NCI-H2029 (cell line): Measurements from ENCODE around the gene VWA7.

Experiments
- DNase-seq: peaks from one replicate; lab custom pipeline; 2025; lab: John Stamatoyannopoulos, UW

VWA7 gene

GRCh38 chr6:31752739-31753319 lies 24.3 kb downstream of the VWA7 start:
- no peak for DNase-seq

DNA sequence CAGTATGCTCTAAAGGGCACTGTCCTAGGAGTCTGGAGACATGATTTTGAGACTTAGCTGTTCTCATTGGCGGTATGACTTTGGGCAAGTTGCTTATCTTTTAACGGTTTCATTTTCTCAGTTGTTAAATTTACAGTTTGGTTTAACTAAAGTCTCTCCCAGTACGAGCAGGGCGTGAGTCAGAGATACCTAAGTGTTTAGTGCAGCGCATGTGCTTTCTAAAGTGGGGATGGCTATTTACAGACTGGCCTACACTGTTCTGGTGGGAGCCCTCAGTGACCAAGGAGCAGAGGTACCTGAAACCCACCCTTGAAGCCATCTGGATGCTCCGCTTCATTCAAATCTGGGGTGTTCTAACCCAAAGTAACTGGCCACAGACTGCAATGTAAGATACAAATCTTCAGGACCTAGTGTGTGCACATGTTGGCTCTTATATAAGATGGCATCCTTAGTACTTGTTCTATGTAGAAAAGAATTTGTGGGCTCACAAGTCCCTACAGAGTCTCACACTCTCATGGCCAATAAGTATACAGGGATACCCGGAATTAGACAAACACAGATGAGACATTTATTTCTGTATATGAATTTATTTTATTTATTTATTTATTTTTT lies 26.6 kb downstream of the VWA7 start:
- DNase-seq: no peak

GRCh38 chr6:31749301-31750036 lies 27.7 kb downstream of the VWA7 start:
- DNase-seq: peak; percentile 7

DNA sequence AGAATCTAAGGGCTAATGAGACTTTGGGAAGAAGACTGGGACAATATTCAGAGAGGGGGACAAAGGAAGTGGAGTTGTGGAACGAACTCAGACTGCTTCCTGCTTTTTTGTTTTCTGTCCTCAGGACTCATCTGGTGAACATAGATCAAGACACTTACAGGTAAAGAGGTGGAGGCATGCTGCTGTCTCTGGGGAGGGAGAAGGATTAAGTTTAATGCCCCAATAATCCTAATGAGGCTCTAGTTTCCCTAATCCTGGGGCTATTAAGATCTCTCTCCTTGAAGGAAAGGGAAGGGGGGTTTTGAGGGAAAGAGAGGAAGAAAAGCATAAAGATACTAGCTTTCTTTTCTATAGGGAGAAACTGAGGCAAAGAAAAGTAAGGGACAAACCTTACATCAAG lies 32.7 kb downstream of the VWA7 start:
- DNase-seq: no peak

- no peak for DNase-seq
These were observed 34.2 kb downstream of the VWA7 start for GRCh38 chr6:31742894-31743293.

DNA sequence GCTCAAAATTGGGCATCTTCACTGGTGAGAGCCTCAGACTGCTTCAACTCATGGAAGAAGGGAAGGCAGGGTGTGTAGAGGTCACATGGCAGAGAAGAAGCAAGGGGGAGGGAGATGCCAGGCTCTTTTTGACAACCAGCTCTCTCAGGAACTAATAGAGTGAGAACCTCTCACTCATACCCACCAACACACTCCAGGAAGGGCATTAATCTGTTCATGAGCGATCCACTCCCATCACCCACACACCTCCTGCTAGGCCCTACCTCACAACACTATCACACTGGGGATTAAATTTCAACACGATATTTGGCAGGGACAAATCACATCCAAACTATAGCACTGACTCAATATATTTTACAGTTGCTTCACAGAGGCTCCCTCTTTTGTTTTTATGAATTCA lies 35.3 kb downstream of the VWA7 start:
- DNase-seq: no peak

DNA sequence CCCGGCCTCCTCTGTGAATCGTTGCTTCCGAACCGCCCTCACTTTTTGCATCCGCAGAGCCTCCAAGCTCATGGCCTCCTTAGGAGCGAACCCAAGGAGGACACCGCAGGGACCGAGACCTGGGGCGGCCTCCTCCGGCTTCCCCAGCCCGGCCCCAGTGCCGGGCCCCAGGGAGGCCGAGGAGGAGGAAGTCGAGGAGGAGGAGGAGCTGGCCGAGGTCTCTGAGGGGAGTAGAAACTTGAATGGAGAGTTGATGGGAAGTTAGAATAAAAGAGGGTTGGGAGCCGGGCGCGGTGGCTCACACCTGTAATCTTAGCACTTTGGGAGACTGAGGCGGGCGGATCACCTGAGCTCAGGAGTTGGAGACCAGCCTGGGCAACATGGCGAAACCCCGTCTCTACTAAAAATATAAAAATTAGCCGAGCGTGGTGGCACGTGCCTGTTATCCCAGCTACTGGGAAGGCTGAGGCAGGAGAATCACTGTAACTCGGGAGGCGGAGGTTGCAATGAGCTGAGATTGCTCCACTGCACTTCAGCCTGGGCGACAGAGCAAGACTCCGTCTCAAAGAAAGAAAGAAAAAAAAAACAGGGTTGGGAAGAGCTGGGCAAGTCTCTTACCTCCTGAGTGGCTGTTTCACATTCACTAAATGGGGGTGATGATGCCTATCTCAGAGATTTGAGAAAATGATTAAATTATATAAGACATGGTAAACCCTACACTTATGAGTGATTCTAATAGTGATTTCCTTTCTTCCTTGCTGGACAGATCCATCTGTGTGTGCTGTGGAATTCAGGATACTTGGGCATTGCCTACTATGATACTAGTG lies 36.5 kb downstream of the VWA7 start:
- no peak for DNase-seq

- peak; percentile 99 for DNase-seq
These were observed 37.3 kb downstream of the VWA7 start, which contains the start of gene MSH5 for GRCh38 chr6:31739639-31740396. MSH5 (plus strand) TSS chr6:31740005; CDS start chr6:31740467, 462 bp downstream.

DNA sequence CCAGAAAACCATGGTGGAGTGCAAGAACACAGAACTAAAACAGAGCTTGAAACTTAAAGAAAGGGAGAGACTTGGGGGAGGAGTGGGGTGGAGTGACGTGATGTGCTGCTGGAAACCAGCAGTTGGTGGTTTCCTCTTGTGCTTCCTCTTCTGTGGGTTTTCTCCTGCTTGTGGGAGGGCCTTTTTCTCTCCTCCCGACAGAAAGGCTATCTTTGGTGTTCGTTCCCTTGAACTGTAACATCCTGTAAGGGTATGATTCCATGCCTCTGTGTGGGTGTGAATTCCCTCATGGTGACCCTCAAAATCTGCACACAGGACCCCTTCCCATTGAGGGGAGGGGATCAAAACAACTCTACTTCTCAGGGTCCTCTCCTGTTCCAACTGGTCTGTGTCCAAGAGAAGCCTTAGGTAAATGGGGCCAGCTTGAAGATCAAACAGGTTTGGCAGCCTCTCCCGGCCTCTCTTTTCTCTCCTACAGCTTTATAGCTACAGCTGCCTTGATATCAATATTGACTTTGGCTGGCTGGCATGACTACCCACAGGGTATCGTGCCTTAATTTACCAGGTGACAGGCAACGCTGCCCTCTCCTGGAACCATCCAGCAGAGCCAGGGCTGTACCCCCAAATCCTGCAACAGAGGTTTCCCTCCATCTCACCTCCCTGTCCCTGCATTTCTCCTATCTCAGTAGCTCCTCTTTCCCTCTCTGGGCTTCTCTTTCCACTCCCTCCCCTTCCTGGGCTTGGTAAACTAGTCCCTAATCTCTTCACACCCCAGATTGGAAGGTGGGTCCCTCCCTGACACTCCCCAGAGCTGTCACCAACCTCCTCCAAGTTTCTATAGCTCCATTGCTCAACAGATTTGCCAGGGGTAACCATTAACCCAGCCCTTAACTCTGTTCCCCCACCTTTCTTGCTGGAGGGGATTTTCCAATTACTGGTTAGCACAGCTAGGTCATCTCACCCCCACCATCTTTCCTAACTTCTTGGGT lies 38.8 kb downstream of the VWA7 start:
- DNase-seq: peak; percentile 96

DNA sequence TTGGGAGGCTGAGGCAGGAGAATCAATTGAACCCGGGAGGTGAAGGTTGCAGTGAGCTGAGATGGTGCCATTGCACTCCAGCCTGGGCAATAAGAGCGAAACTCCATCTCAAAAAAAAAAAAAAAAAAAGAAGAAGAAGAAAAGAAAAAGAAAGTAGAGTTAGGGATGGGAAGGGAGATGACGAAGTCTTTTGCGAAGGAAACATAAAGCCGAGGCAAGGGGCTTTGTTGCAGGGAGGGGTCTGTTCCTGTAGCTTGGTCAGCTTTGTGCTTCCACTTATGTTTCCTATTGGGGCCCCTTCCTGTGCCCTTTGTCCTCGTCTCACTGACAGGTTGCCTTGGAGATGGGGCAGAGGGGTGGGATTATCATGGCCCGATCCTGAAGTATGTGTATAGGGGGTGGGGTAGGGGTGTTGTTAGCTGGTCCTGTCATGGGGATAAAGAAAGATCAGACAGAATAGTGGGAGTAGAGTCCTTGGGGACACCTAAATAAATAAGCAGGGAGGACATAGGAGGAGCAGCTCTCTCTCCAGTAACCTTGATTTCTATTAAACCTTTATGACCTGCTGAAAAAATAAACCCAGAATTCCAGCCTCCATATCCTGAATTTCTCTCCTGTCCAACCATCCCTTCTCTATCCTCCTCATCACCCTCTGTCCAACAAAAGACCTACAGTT lies 39.7 kb downstream of the VWA7 start:
- peak; percentile 51 for DNase-seq

GRCh38 chr6:31736768-31737314 lies 40.3 kb downstream of the VWA7 start:
- DNase-seq: no peak

DNA sequence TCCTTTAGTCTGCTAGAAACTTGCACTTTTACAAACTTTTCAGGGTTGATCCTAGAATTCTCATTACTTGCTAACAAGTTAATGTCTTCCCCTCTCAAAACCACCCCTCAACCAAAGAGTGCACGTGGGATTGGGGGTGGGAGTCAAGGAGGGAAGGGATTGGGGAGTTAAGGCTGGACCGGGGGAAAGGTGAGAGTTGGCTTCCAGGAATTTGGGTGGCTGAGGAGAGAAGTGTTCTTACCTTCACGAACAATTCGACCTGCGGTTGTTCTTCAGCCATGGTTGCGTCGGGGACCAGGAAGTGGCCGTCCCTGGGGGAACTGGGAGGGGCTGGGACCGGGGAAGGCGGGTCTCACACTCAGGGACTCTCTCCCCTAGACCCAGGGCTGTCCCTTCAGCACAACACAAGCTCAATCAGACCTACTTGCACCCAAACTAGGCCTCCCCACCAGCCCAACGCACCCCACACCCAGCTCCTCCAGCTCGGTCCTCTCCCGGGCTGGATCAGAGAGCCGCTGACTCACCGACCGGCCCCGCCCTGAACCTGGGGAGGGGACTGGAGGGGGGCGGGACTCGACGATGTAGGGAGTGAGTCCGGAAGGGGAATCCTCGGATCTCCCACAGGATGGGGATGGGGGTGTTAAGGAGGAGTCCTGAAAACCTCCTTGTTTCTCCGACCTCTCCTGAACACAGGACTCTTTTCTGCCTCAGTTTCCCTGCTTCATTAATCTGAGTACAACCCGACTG lies 40.9 kb downstream of the VWA7 start, which contains the start of gene CLIC1:
Gene CLIC1 (minus strand): TSS at position 510 of the 747 bp plus-strand sequence. CDS start 230 bp downstream, at position 280.
- DNase-seq: peak; percentile 76

- DNase-seq: peak; percentile 18
These were observed 42.2 kb downstream of the VWA7 start for GRCh38 chr6:31734821-31735406.

- DNase-seq: no peak
These were observed 42.8 kb downstream of the VWA7 start for GRCh38 chr6:31734247-31734820.

DNA sequence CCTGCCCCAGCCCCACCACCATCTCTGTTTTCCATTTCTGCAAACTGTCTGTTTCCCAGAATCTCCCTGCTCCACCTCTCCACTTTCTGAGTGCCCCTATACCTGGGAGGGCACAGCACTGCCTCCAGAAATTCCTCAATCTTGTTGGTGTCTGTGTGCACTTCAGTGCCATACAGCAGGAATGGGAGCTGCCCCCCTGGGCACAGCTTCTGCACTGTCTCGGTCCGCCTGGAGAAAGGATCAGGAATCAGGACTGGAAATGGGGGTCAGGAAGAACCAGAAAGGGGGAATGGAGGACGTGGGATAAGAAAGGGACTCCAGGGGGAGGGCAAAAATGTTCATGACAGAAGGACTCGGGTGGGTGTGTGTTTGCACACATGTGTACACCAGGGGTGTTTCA lies 43.4 kb downstream of the VWA7 start:
- no peak for DNase-seq

- DNase-seq: no peak
These were observed 45.1 kb downstream of the VWA7 start for GRCh38 chr6:31732029-31732428.

- no peak for DNase-seq
These were observed 46.5 kb downstream of the VWA7 start for GRCh38 chr6:31730631-31731086.
